GM12873 (cell line): ENCODE measurements around the gene VRTN.

ENCODE experiments used
- TF ChIP-seq, protein P1 (sequence below): IDR thresholded peaks from 2 replicates; pipeline ENCODE4 v1.5.1; 2012; ENCODE audit warnings: low read depth, mild to moderate bottlenecking, moderate library complexity, low read length, control low read depth; ENCODE audit not compliant: insufficient read depth; ENCODE audit errors: missing control alignments

The VRTN gene

DNA sequence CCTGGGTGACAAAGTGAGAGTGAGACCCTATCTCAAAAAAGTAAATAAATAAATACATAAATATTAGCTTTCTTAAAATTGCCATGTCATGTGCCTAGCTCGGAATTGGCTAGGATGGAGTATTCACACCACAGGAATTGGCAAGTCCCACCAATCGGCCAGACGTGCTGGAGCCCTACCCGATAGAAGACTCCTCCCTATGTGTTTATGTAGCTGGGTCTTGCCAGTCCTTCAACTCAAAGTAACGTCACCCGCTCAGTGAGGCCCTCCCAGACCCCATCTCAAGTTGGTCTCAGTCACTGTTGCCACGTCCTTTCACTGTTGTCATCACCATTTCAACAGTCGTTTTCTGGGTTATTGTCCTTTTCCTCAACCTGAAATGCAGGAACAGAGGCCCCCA is 20.2 kb downstream of the VRTN start:
- TF ChIP-seq, protein P1, sequence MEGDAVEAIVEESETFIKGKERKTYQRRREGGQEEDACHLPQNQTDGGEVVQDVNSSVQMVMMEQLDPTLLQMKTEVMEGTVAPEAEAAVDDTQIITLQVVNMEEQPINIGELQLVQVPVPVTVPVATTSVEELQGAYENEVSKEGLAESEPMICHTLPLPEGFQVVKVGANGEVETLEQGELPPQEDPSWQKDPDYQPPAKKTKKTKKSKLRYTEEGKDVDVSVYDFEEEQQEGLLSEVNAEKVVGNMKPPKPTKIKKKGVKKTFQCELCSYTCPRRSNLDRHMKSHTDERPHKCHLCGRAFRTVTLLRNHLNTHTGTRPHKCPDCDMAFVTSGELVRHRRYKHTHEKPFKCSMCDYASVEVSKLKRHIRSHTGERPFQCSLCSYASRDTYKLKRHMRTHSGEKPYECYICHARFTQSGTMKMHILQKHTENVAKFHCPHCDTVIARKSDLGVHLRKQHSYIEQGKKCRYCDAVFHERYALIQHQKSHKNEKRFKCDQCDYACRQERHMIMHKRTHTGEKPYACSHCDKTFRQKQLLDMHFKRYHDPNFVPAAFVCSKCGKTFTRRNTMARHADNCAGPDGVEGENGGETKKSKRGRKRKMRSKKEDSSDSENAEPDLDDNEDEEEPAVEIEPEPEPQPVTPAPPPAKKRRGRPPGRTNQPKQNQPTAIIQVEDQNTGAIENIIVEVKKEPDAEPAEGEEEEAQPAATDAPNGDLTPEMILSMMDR, result no peak

DNA sequence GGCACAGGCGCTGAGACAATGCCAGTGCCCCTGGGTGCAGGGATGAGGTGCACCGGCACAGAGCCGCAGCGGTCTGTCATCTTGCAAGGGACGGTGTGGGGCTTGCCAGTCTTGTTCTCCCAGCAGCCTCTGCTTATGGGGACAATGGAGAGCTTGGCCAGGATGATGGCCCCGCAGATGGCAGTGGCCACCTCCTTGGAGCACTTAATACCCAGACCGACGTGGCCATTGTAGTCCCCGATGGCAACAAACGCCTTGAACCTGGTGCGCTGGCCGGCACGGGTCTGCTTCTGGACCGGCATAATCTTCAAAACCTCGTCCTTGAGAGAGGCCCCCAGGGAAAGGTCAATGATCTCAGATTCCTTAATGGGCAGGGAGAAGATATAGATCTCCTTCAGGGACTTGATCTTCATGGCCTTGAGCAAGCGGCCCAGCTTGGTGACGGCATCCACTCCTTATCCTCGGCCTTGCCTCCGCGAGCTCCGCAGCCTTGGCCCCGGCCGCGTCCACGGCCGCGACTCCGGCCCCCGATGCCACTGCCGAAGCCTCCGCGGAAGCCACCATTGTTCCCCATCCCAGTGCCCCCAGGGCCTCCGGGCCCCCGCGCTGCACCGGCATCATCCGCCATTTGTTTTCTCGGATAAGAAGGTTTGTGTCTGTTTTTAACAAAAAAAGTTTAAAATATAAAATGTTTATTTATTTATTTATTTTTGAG is 29.9 kb downstream of the VRTN start:
- TF ChIP-seq, protein P1, result no peak

DNA sequence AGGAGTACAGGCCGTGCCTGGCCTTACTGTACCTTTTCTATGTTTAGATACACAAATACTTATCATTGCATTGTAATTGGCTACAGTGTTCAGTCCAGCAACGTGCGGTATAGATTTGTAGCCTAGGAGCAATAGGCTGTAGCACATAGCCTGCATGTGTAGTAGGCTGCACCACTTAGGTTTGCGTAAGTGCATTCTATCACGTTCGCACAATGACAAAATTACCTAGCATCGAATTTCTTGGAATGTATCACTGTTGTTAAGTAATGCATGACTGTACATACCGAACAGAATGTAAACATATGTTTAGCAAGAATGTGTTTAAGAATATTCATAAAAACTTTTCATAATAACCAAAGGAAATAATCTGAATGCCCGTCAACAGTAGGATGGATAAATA is 31.9 kb downstream of the VRTN start:
- TF ChIP-seq, protein P1, result no peak

DNA sequence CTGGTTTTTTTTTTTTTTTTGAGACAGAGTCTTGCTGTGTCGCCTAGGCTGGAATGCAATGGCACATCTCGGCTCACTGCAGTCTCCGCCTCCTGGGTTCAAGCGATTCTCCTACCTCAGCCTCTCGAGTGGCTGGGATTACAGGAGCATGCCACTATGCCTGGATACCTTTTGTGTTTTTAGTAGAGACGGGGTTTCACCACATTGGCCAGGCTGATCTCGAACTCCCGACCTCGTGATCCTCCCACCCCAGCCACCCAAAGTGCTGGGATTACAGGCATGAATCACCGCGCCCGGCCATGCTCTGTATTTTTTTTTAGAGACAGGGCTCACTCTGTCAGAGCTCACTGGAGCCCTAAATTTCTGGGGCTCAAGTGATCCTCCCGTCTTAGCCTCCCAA is 32.6 kb downstream of the VRTN start:
- TF ChIP-seq, protein P1, result no peak

DNA sequence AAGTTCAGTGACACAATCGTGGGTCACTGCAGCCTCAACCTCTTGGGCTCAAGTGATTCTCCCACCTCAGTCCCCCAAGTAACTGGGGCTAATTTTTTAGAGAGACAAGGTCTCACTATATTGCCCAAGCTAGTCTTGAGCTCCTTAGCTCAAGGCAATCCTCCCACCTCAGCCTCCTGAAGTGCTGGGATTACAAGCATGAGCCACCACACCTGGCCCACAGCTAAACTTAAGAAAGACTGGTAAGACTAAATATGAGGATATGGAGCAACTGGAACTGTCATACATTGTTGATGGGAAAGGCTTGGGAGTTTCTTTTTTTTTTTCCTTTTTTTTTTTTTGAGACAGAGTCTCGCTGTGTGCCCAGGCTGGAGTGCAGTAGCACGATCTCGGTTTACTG is 34.0 kb downstream of the VRTN start:
- TF ChIP-seq, protein P1, result no peak

DNA sequence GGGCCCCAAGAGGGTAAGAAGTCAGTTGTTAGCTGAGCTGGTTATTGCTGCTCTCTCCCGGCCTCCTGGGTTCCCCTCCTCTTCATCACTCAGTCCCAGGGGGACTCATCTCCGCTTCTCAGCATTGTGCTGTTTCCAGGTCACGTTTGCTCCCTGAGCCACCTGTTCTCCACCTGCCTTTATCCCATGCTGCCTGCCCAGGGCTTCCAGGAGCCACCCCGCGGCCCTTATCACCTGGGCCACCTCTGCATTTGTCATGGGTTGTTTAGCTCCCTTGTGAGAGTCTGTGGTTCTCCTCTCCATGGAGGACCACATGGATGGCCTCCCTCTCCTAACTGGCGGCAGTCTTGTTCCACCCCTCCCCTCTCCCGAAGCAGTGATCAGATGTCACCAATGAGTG is 41.7 kb downstream of the VRTN start:
- TF ChIP-seq, protein P1, result no peak

DNA sequence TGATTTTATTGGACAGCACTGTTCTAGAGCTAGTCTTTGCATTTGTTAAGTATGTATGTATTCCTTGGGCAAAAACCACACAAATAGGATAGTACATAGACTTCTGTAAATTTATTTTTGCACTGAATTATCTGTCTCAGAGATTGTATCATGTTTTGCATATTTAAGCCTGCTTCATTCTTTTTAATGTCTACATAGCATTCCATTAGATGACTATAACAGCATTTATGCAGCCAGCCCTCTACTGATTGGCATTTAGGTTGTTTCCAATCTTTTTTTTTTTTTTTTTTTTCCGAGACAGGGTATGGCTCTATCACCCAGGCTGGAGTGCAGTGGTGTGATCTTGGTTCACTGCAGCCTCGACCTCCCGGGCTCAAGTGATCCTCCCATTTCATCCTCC is 43.2 kb downstream of the VRTN start:
- TF ChIP-seq, protein P1, result no peak
